ENCODE results near the gene TPI1. TPM values are rescaled to one million over a fixed set of nuclear protein-coding genes. Genes with fewer than 3 reads are reported as not detected.

TPI1 gene
- total RNA-seq, 1 experiment from 2014 or later, result 1,177 TPM

- H3T11ph ChIP-seq (ENCODE audit: low read length), result no peak overlapping the region
- H3K23ac ChIP-seq (ENCODE audit: insufficient read length, low read depth, low read length), result no peak overlapping the region
- H3K14ac ChIP-seq (ENCODE audit: insufficient read depth, low read length), result no peak overlapping the region
- Mint-ChIP-seq H3K4me1 (peaks cover 6 to 7% of the 10 kb centered on the region in 2 experiments), H3K36me3 (ENCODE audit: insufficient read depth in 1 of 3, low read depth in 3 of 3) (peaks cover 56 to 94% (median 92%) of the 10 kb centered on the region in 3 experiments; a peak in 6 of 7 replicates), H3K9me3 (no peaks in the 10 kb centered on the region), H3K27me3 (ENCODE audit: low read depth) (no peaks in the 10 kb centered on the region), H3K4me3 (no peak overlapping the region), H3K27ac (peak overlapping the region in 1 of 3 experiments; percentile 41; a peak in 1 of 7 replicates)
- H3K4me1 ChIP-seq (ENCODE audit: insufficient read depth, low read length), result no peaks in the 10 kb centered on the region
- H3K9me3 ChIP-seq (ENCODE audit: control insufficient read depth, low read depth, low read length), result no peaks in the 10 kb centered on the region
- no CpG with 5 or more reads among the region's 7 CpGs for WGBS (ENCODE audit: extremely low coverage, insufficient read length, low lambda C conversion rate)
- H3K18ac ChIP-seq (ENCODE audit: insufficient read length, low read depth, low read length), result no peak overlapping the region
- H2BK15ac ChIP-seq (ENCODE audit: low read depth, low read length), result no peak overlapping the region
- H3K27ac ChIP-seq (ENCODE audit: insufficient read length, low read depth, low read length), result no peak overlapping the region
- H2AFZ ChIP-seq (ENCODE audit: low read length), result no peak overlapping the region
- H4K5ac ChIP-seq (ENCODE audit: insufficient read length, low read depth, low read length), result no peak overlapping the region
- no peaks in the 10 kb centered on the region for H3K79me2 ChIP-seq (ENCODE audit: insufficient read depth, low read length)
- H3K56ac ChIP-seq (ENCODE audit: insufficient read length, low read depth, low read length), result no peak overlapping the region
- no peak overlapping the region for H2BK12ac ChIP-seq (ENCODE audit: insufficient read length, low read depth, low read length)
- H2BK5ac ChIP-seq (ENCODE audit: insufficient read length, low read length), result no peak overlapping the region
- no peaks in the 10 kb centered on the region for H3K79me1 ChIP-seq (ENCODE audit: insufficient read depth, low read depth, low read length, poor library complexity, severe bottlenecking)
- no peak overlapping the region for H2BK120ac ChIP-seq (ENCODE audit: low read depth, low read length, poor library complexity, severe bottlenecking)
- H4K20me1 ChIP-seq (ENCODE audit: control insufficient read depth, insufficient read depth, insufficient read length), result no peaks in the 10 kb centered on the region
- H3K4me2 ChIP-seq (ENCODE audit: insufficient read depth, insufficient read length, low read length), result no peak overlapping the region
- no peaks in the 10 kb centered on the region for H3K27me3 ChIP-seq (ENCODE audit: insufficient read depth, low read length)
- H2BK20ac ChIP-seq (ENCODE audit: low read depth, low read length, poor library complexity, severe bottlenecking), result no peak overlapping the region
- no peak overlapping the region for H2AK5ac ChIP-seq (ENCODE audit: insufficient read length, low read length)
- TF ChIP-seq, protein P1, sequence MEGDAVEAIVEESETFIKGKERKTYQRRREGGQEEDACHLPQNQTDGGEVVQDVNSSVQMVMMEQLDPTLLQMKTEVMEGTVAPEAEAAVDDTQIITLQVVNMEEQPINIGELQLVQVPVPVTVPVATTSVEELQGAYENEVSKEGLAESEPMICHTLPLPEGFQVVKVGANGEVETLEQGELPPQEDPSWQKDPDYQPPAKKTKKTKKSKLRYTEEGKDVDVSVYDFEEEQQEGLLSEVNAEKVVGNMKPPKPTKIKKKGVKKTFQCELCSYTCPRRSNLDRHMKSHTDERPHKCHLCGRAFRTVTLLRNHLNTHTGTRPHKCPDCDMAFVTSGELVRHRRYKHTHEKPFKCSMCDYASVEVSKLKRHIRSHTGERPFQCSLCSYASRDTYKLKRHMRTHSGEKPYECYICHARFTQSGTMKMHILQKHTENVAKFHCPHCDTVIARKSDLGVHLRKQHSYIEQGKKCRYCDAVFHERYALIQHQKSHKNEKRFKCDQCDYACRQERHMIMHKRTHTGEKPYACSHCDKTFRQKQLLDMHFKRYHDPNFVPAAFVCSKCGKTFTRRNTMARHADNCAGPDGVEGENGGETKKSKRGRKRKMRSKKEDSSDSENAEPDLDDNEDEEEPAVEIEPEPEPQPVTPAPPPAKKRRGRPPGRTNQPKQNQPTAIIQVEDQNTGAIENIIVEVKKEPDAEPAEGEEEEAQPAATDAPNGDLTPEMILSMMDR (conservative IDR thresholded peaks at IDR 0.05), result no peak
- no peak overlapping the region for H4K8ac ChIP-seq (replicated peaks; ENCODE audit: insufficient read length, low read depth, low read length)
- H3K23me2 ChIP-seq (ENCODE audit: insufficient read length, low read depth, low read length, poor library complexity, severe bottlenecking), result no peaks in the 10 kb centered on the region
- H4K91ac ChIP-seq (ENCODE audit: insufficient read length, low read depth, low read length), result no peak overlapping the region
- no peak overlapping the region for H3K4ac ChIP-seq (ENCODE audit: low read depth, low read length)
- H3K9ac ChIP-seq (ENCODE audit: extremely low read depth, insufficient read length, low read length), result no peak overlapping the region
- DNase-seq, result no peak
These were observed 6.4 kb upstream of the TPI1 start for GRCh38 chr12:6860942-6861341.
